Gastroesophageal sphincter (tissue), 4 donors: ENCODE data around the gene NPVF. TPM values are rescaled to one million over a fixed set of nuclear protein-coding genes. Genes with fewer than 3 reads are reported as not detected.

Experiments used
- ATAC-seq: fragments of 150-250 bp; one replicate; pipeline ENCODE4 v1.9.1; 2016; ENCODE audit warnings: mild to moderate bottlenecking, moderate library complexity
- H3K27ac ChIP-seq, 4 donors: fragments of 200-600 bp; sonication (generic) in 3 of 4; 1 replicate in 3 of 4; 2 replicates in 1 of 4; pipeline ENCODE4 v1.5.1; 2016 to 2019
- H3K27me3 ChIP-seq: fragments of 200-600 bp; sonication (generic); one replicate; pipeline ENCODE4 v1.5.1; 2019
- H3K36me3 ChIP-seq, 2 donors: fragments of 200-600 bp; sonication (generic); one replicate each; pipeline ENCODE4 v1.5.1; 2019; ENCODE audit warnings: control low read depth in 1 of 2
- H3K4me1 ChIP-seq, 3 donors: fragments of 200-600 bp; sonication (generic); 1 replicate in 2 of 3; 2 replicates in 1 of 3; pipeline ENCODE4 v1.5.1; 2016 to 2019; ENCODE audit warnings: control low read depth in 2 of 3
- H3K4me3 ChIP-seq, 2 donors: fragments of 200-600 bp; sonication (generic); one replicate each; pipeline ENCODE4 v1.5.1; 2019; ENCODE audit warnings: mild to moderate bottlenecking in 1 of 2, moderate library complexity in 1 of 2
- H3K9me3 ChIP-seq, 3 donors: fragments of 200-600 bp; sonication (generic); one replicate each; pipeline ENCODE4 v1.5.1; 2017 to 2019; ENCODE audit warnings: control low read depth in 2 of 3
- CTCF ChIP-seq, 4 experiments: fragments of 200-600 bp in 2 of 4; fragments of 450-650 bp in 2 of 4; sonication (generic) in 1 of 4; IDR thresholded peaks; one replicate each; pipeline ENCODE4 v1.5.1; 2017 to 2019; ENCODE audit warnings: antibody characterized with exemption in 4 of 4, mild to moderate bottlenecking in 2 of 4, moderate library complexity in 2 of 4
- EP300 ChIP-seq: sonication (generic); formaldehyde crosslinking; IDR thresholded peaks from one replicate; pipeline ENCODE4 v1.6.1; 2017; ENCODE audit warnings: antibody characterized with exemption, mild to moderate bottlenecking
- POLR2A ChIP-seq, 2 donors: fragments of 450-650 bp; IDR thresholded peaks; one replicate each; pipeline ENCODE4 v1.6.1; 2017; ENCODE audit warnings: antibody characterized with exemption in 2 of 2, mild to moderate bottlenecking in 2 of 2, moderate library complexity in 1 of 2
- POLR2AphosphoS5 ChIP-seq: sonication (generic); formaldehyde crosslinking; IDR thresholded peaks from one replicate; pipeline ENCODE4 v1.6.1; 2017; ENCODE audit warnings: antibody characterized with exemption
- WGBS, 2 donors: methylation state at CpG; one replicate each; pipeline ENCODE4 v1.1.5; 2018; ENCODE audit warnings: low coverage in 1 of 2; 5-methylcytosine and 5-hydroxymethylcytosine counted together
- total RNA-seq, 4 donors: library from RNA; depleted of rRNA; stranded (reverse); fragments of >200 nt; gene quantifications; one replicate each; pipeline ENCODE4 v1.1.0, GENCODE V29; 2016

NPVF gene
- total RNA-seq, 4 donors from 2014 or later = not detected

GRCh38 chr7:25208525-25209221, 19.6 kb downstream of the NPVF start:
- no peak for ATAC-seq
- H3K27ac ChIP-seq = no peak overlapping the region
- TF ChIP-seq CTCF (IDR thresholded peaks at IDR 0.05) (no peak), POLR2A (IDR thresholded peaks at IDR 0.05) (no peak), POLR2AphosphoS5 (no peak)
- H3K9me3 ChIP-seq = peaks cover 0 to 13% (median 0%) of the 10 kb centered on the region in 3 donors
- no peak overlapping the region for H3K4me3 ChIP-seq
- H3K36me3 ChIP-seq = no peaks in the 10 kb centered on the region
- no peaks in the 10 kb centered on the region for H3K4me1 ChIP-seq
- 62 to 100% methylated on average over 1 of the region's 1 CpG for WGBS, 2 donors
- peaks cover 15% of the 10 kb centered on the region for H3K27me3 ChIP-seq

- H3K4me1 ChIP-seq = no peaks in the 10 kb centered on the region
- H3K4me3 ChIP-seq = no peak overlapping the region
- no peaks in the 10 kb centered on the region for H3K36me3 ChIP-seq
- no peak overlapping the region for H3K27ac ChIP-seq
- no peak for ATAC-seq
- WGBS, 2 donors = 92 to 95% methylated on average over 3 of the region's 3 CpGs
- peaks cover 19% of the 10 kb centered on the region for H3K27me3 ChIP-seq
- no peak for TF ChIP-seq EP300
- peaks cover 0 to 13% (median 0%) of the 10 kb centered on the region in 3 donors for H3K9me3 ChIP-seq
These were observed 20.4 kb downstream of the NPVF start for GRCh38 chr7:25207887-25208286.

GRCh38 chr7:25206765-25207164, 21.5 kb downstream of the NPVF start:
- Histone ChIP-seq H3K4me3 (no peak overlapping the region), H3K27ac (no peak overlapping the region), H3K36me3 (no peaks in the 10 kb centered on the region), H3K27me3 (peaks cover 13% of the 10 kb centered on the region), H3K4me1 (no peaks in the 10 kb centered on the region), H3K9me3 (peaks cover 0 to 13% (median 0%) of the 10 kb centered on the region in 3 donors)
- 73 to 90% methylated on average over 2 to 3 of the region's 3 CpGs for WGBS, 2 donors
- TF ChIP-seq POLR2AphosphoS5 (no peak), CTCF (IDR thresholded peaks at IDR 0.05) (no peak), EP300 (no peak), POLR2A (IDR thresholded peaks at IDR 0.05) (no peak)
- ATAC-seq = no peak

GRCh38 chr7:25196132-25196896, 32.0 kb downstream of the NPVF start:
- WGBS, 2 donors = 22 to 44% methylated on average over 3 to 4 of the region's 5 CpGs
- no peak overlapping the region for H3K27ac ChIP-seq
- no peaks in the 10 kb centered on the region for H3K4me1 ChIP-seq
- no peak overlapping the region for H3K4me3 ChIP-seq
- no peaks in the 10 kb centered on the region for H3K36me3 ChIP-seq
- no peaks in the 10 kb centered on the region for H3K27me3 ChIP-seq
- no peak for ATAC-seq
- peaks cover 0 to 6% (median 0%) of the 10 kb centered on the region in 3 donors for H3K9me3 ChIP-seq
- TF ChIP-seq EP300 (no peak), CTCF (IDR thresholded peaks at IDR 0.05) (no peak), POLR2A (IDR thresholded peaks at IDR 0.05) (no peak), POLR2AphosphoS5 (no peak)

GRCh38 chr7:25194036-25194435, 34.2 kb downstream of the NPVF start:
- no peak for TF ChIP-seq POLR2AphosphoS5
- no peak for TF ChIP-seq POLR2A (IDR thresholded peaks at IDR 0.05)
- TF ChIP-seq EP300 = no peak
- no peak for TF ChIP-seq CTCF (IDR thresholded peaks at IDR 0.05)
- H3K4me1 ChIP-seq = no peaks in the 10 kb centered on the region
- no peak overlapping the region for H3K27ac ChIP-seq
- no peaks in the 10 kb centered on the region for H3K27me3 ChIP-seq
- H3K9me3 ChIP-seq = peaks cover 0 to 6% (median 0%) of the 10 kb centered on the region in 3 donors
- WGBS, 2 donors = 83 to 100% methylated on average over 1 to 2 of the region's 2 CpGs
- H3K4me3 ChIP-seq = no peak overlapping the region
- H3K36me3 ChIP-seq = no peaks in the 10 kb centered on the region
- no peak for ATAC-seq
